Measurements from ENCODE around the gene ACOD1.

Gene ACOD1

GRCh38 chr13:76973920-76974617, 25.8 kb downstream of the ACOD1 start:
- no peak for DNase-seq (ENCODE audit: low read depth)
- H3K4me3 ChIP-seq (ENCODE audit: low read depth, low read length) = no peak overlapping the region
- no peak for TF ChIP-seq CTCF (conservative IDR thresholded peaks at IDR 0.05; ENCODE audit: low read depth, low read length)

DNA sequence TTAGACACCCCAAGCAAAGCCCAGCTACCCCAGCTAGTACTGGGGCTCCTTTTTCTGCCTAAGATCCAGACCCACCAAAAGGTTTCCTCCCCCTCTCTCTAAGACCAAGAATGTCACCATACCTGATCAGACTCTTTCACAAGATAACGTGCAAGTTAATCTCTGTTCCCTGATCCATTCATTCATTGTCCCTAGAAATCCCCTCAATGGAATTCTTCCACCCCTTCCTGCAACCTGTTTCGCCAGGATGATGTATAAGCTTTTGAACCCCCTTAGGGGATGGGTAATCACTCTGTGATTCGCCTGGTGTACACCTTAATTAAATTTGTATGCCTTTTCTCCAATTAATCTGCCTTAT, 26.3 kb downstream of the ACOD1 start:
- TF ChIP-seq CTCF (conservative IDR thresholded peaks at IDR 0.05; ENCODE audit: low read depth, low read length) = no peak
- DNase-seq (ENCODE audit: low read depth) = no peak
- H3K4me3 ChIP-seq (ENCODE audit: low read depth, low read length) = no peak overlapping the region

DNA sequence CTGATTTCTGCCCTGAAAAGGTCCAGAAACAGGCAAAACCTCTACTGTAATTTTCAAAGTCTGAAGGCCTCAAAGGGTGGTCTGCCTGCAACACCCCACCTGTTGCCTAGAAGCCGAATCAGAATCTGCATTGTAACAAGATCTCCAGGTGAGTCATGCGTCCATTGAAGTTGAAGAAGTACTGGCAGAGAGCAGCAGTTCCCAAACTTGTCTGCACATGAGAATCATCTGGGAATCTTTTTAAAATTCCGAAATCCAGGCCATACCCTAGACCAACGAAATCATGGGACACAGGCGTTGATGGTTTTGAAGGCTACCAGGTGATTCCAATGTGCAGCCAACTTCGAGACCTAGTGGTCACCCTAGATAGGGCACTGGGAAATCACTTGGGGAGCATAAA, 27.6 kb downstream of the ACOD1 start:
- no peak for TF ChIP-seq CTCF (conservative IDR thresholded peaks at IDR 0.05; ENCODE audit: low read depth, low read length)
- DNase-seq (ENCODE audit: low read depth) = no peak
- H3K4me3 ChIP-seq (ENCODE audit: low read depth, low read length) = no peak overlapping the region

GRCh38 chr13:76976490-76976889, 28.2 kb downstream of the ACOD1 start:
- DNase-seq (ENCODE audit: low read depth) = peak; percentile 32
- TF ChIP-seq CTCF (conservative IDR thresholded peaks at IDR 0.05; ENCODE audit: low read depth, low read length) = no peak
- no peak overlapping the region for H3K4me3 ChIP-seq (ENCODE audit: low read depth, low read length)

GRCh38 chr13:76976929-76977328, 28.6 kb downstream of the ACOD1 start:
- no peak for DNase-seq (ENCODE audit: low read depth)
- H3K4me3 ChIP-seq (ENCODE audit: low read depth, low read length) = no peak overlapping the region
- no peak for TF ChIP-seq CTCF (conservative IDR thresholded peaks at IDR 0.05; ENCODE audit: low read depth, low read length)

DNA sequence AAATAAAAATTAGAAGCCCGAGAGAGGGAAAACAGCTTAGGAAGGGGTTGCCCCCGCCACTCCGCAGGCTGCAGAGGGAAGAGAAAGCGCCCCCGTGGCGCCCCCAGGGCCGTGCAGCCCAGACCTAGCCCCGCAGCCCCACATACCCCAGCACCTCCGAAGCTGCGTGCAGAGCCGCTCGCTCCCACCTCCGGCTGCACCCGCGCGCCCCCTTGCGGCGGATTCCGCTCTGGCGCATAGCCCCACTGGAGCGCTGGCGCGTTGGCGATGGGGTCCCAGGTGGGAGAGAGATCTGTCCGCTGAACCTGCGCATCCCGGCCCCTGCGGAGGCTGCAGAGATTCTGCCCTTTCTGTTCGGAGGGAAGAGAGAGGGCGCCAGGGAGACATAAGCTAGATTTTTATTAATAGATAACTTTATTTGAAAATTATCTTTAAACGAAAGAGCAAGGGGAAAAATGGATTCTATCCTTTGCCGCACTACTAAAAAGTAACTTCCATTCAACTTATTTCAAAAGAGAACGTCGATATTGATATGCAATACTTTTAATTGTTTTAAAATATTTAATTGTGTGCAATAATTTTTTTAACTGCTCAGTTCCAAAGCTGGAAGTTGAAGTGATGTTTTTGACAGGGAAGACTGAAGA, 31.9 kb downstream of the ACOD1 start:
- H3K4me3 ChIP-seq (ENCODE audit: low read depth, low read length) = peak overlapping the region; percentile 55
- TF ChIP-seq CTCF (conservative IDR thresholded peaks at IDR 0.05; ENCODE audit: low read depth, low read length) = peak; percentile 89
- peak; percentile 58 for DNase-seq (ENCODE audit: low read depth)

- no peak for TF ChIP-seq CTCF (conservative IDR thresholded peaks at IDR 0.05; ENCODE audit: low read depth, low read length)
- no peak for DNase-seq (ENCODE audit: low read depth)
- H3K4me3 ChIP-seq (ENCODE audit: low read depth, low read length) = no peak overlapping the region
Measured at GRCh38 chr13:76982061-76982460, 33.8 kb downstream of the ACOD1 start.
